ENCODE results near the gene TMEM196.
"Not testable (repeated sequence)": the region's sequence is repeated elsewhere in the genome, so short reads cannot be mapped to it uniquely, and the experiment has no call there.

Gene TMEM196

GRCh38 chr7:19698331-19698730, 75.1 kb downstream of the TMEM196 start:
- ATAC-seq (replicated peaks; ENCODE audit: extremely low read depth, poor library complexity, severe bottlenecking) (no peak), DNase-seq (ENCODE audit: low spot score in 2 of 2) (no peak)
- H3K27me3 Mint-ChIP-seq = no peaks in the 10 kb centered on the region
- no peaks in the 10 kb centered on the region for H3K9me3 Mint-ChIP-seq
- H3K4me1 Mint-ChIP-seq = peaks cover 6% of the 10 kb centered on the region
- peaks cover 29% of the 10 kb centered on the region for H3K36me3 Mint-ChIP-seq (ENCODE audit: insufficient read depth)
- no peak overlapping the region for H3K4me3 Mint-ChIP-seq
- H3K27ac Mint-ChIP-seq (ENCODE audit: low read depth) = no peak overlapping the region

DNA sequence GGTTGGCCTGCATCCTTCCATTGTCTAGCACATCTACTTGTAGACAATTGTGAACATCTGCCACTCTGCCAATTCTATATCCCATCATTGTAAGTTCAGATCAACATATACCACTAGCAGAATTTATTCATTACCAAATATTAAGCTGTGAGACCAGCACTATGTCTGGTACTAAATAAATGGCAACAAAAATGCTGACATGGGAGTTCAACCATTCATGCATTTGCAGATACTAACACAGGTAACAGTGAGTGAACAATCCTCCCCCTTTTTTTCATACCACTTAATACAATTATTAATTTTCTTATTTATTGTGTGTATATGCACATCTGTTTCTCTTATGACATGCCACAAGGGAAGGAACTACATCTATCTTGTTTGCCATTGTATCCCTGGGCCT, 76.5 kb downstream of the TMEM196 start:
- no peak overlapping the region for H3K27ac Mint-ChIP-seq (ENCODE audit: low read depth)
- no peak overlapping the region for H3K4me3 Mint-ChIP-seq
- no peak for ATAC-seq (replicated peaks; ENCODE audit: extremely low read depth, poor library complexity, severe bottlenecking)
- peaks cover 27% of the 10 kb centered on the region for H3K36me3 Mint-ChIP-seq (ENCODE audit: insufficient read depth)
- DNase-seq (ENCODE audit: low spot score in 2 of 2) = no peak
- H3K4me1 Mint-ChIP-seq = peaks cover 6% of the 10 kb centered on the region
- no peaks in the 10 kb centered on the region for H3K9me3 Mint-ChIP-seq
- no peaks in the 10 kb centered on the region for H3K27me3 Mint-ChIP-seq

DNA sequence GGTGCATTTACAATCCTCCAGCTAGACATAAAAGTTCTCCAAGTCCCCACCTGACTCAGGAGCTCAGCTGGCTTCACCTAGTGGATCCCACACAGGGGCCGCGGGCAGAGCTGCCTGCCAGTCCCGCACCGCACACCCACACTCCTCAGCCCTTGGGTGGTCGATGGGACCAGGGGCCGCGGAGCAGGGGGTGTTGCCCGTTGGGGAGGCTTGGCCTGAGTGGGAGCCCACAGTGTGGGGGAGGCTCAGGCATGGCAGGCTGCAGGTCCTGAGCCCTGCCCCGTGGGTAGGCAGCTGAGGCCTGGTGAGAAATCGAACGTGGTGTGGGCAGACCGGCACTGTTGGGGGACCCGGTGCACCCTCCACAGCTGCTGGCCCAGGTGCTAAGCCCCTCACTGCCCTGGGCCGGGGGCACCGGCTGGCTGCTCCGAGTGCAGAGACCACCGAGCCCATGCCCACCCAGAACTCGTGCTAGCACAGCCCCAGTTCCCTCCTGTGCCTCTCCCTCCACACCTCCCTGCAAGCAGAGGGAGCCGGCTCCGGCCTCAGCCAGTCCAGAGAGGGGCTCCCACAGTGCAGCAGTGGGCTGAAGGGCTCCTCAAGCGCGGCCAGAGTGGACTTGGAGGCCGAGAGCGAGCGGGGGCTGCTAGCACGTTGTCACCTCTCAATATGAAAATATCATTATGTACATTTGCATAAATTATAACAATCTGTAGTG, 81.1 kb downstream of the TMEM196 start:
- ATAC-seq (replicated peaks; ENCODE audit: extremely low read depth, poor library complexity, severe bottlenecking) (no peak), DNase-seq (ENCODE audit: low spot score in 2 of 2) (no peak)
- Mint-ChIP-seq H3K27me3 (peaks cover 11% of the 10 kb centered on the region), H3K4me3 (no peak overlapping the region), H3K27ac (ENCODE audit: low read depth) (no peak overlapping the region), H3K9me3 (no peaks in the 10 kb centered on the region), H3K36me3 (ENCODE audit: insufficient read depth) (peaks cover 8% of the 10 kb centered on the region), H3K4me1 (no peaks in the 10 kb centered on the region)

- no peak overlapping the region for H3K4me3 Mint-ChIP-seq
- H3K36me3 Mint-ChIP-seq (ENCODE audit: insufficient read depth) = peaks cover 2% of the 10 kb centered on the region
- H3K4me1 Mint-ChIP-seq = no peaks in the 10 kb centered on the region
- ATAC-seq (replicated peaks; ENCODE audit: extremely low read depth, poor library complexity, severe bottlenecking) (no peak), DNase-seq (ENCODE audit: low spot score in 2 of 2) (no peak)
- H3K27me3 Mint-ChIP-seq = peaks cover 11% of the 10 kb centered on the region
- H3K9me3 Mint-ChIP-seq = no peaks in the 10 kb centered on the region
- H3K27ac Mint-ChIP-seq (ENCODE audit: low read depth) = no peak overlapping the region
These were observed 82.7 kb downstream of the TMEM196 start for GRCh38 chr7:19690736-19691135.

DNA sequence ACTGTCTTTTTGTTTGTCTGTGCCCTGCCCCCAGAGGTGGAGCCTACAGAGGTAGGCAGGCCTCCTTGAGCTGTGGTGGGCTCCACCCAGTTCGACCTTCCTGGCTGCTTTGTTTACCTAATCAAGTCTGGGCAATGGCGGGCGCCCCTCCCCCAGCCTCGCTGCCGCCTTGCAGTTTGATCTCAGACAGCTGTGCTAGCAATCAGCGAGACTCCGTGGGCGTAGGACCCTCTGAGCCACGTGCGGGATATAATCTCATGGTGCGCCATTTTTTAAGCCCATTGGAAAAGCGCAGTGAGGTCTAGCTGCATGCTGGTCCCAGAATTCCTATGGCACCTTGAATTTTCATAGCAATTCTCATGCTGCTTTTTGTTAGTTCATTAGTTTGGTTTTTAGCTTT, 84.3 kb downstream of the TMEM196 start:
- ATAC-seq (replicated peaks; ENCODE audit: extremely low read depth, poor library complexity, severe bottlenecking); H3K4me3 Mint-ChIP-seq; H3K4me1 Mint-ChIP-seq; H3K36me3 Mint-ChIP-seq (ENCODE audit: insufficient read depth); DNase-seq (ENCODE audit: low spot score in 2 of 2); H3K27ac Mint-ChIP-seq (ENCODE audit: low read depth); H3K9me3 Mint-ChIP-seq: not testable (repeated sequence)
- H3K27me3 Mint-ChIP-seq = peaks cover 11% of the 10 kb centered on the region

- H3K27me3 Mint-ChIP-seq = no peaks in the 10 kb centered on the region
- no peak for ATAC-seq (replicated peaks; ENCODE audit: extremely low read depth, poor library complexity, severe bottlenecking)
- no peak overlapping the region for H3K4me3 Mint-ChIP-seq
These were observed 91.8 kb downstream of the TMEM196 start for GRCh38 chr7:19681596-19681995.

GRCh38 chr7:19677180-19677579, 96.2 kb downstream of the TMEM196 start:
- H3K36me3 Mint-ChIP-seq (ENCODE audit: insufficient read depth) = no peaks in the 10 kb centered on the region
- peaks cover 1% of the 10 kb centered on the region for H3K9me3 Mint-ChIP-seq
- H3K27ac Mint-ChIP-seq (ENCODE audit: low read depth) = no peak overlapping the region
- H3K4me1 Mint-ChIP-seq = no peaks in the 10 kb centered on the region
- H3K27me3 Mint-ChIP-seq = no peaks in the 10 kb centered on the region
- DNase-seq (ENCODE audit: low spot score in 2 of 2) (no peak), ATAC-seq (replicated peaks; ENCODE audit: extremely low read depth, poor library complexity, severe bottlenecking) (no peak)
- H3K4me3 Mint-ChIP-seq = no peak overlapping the region

More at GRCh38 chr7:19681596-19681995, 91.8 kb downstream of the TMEM196 start:
- Mint-ChIP-seq H3K27ac (ENCODE audit: low read depth) (no peak overlapping the region), H3K36me3 (ENCODE audit: insufficient read depth) (peaks cover 3% of the 10 kb centered on the region), H3K9me3 (peaks cover 6% of the 10 kb centered on the region), H3K4me1 (no peaks in the 10 kb centered on the region)
- DNase-seq (ENCODE audit: low spot score in 2 of 2) = no peak

DNA sequence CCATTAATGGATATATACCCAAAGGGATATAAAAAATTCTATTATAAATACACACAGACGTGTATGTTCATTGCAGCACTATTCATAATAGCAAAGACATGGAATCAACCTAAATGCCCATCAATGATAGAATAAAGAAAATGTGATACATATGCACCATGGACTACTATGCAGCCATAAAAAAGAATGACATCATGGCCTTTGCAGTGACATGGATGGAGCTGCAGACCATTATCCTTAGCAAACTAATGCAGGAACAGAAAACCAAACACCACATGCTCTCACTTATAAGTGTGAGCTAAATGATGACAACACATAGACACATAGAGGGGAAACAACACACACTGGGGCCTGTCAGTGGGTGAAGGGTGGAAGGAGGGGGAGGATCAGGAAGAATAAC, 97.6 kb downstream of the TMEM196 start:
- H3K9me3 Mint-ChIP-seq = no peaks in the 10 kb centered on the region
- DNase-seq (ENCODE audit: low spot score in 2 of 2) = no peak
- H3K27ac Mint-ChIP-seq (ENCODE audit: low read depth) = no peak overlapping the region
- no peak for ATAC-seq (replicated peaks; ENCODE audit: extremely low read depth, poor library complexity, severe bottlenecking)
- H3K4me1 Mint-ChIP-seq = no peaks in the 10 kb centered on the region
- no peaks in the 10 kb centered on the region for H3K36me3 Mint-ChIP-seq (ENCODE audit: insufficient read depth)
- H3K27me3 Mint-ChIP-seq = no peaks in the 10 kb centered on the region
- no peak overlapping the region for H3K4me3 Mint-ChIP-seq

DNA sequence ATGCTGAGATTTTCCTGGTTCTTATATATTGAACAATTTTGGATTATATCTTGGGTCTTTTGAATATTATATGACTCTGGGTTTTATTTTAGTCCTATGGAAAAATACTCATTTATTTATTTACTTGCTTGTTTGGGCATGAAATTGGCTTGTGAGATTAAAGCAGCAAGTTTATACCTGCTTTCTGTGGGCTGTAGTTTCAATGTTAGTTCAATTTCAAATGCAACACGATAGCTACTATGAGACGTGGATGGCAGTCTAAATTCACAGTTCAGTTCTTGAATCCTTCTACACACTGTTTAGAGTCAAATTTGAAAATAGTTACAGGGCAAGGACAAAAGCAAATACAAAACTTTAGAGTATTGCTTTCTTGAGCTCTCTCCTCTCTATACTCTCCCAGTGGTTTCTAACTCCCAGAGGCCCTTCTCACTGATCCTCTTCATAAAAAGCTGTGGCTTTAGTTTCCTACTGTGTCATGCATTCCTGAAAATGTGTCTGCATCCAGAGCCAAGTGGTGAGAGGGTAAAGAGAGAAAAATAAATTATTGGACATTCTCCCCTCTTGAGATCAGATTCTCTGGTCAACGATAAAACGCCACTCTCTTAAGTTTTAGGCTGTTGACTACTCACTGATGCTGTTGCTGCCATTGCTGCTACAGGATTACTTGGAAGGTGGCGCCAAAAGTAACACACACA, 99.0 kb downstream of the TMEM196 start:
- H3K27me3 Mint-ChIP-seq = no peaks in the 10 kb centered on the region
- no peak overlapping the region for H3K27ac Mint-ChIP-seq (ENCODE audit: low read depth)
- DNase-seq (ENCODE audit: low spot score in 2 of 2) (no peak), ATAC-seq (replicated peaks; ENCODE audit: extremely low read depth, poor library complexity, severe bottlenecking) (no peak)
- no peak overlapping the region for H3K4me3 Mint-ChIP-seq
- H3K36me3 Mint-ChIP-seq (ENCODE audit: insufficient read depth) = no peaks in the 10 kb centered on the region
- H3K4me1 Mint-ChIP-seq = no peaks in the 10 kb centered on the region
- H3K9me3 Mint-ChIP-seq = no peaks in the 10 kb centered on the region

DNA sequence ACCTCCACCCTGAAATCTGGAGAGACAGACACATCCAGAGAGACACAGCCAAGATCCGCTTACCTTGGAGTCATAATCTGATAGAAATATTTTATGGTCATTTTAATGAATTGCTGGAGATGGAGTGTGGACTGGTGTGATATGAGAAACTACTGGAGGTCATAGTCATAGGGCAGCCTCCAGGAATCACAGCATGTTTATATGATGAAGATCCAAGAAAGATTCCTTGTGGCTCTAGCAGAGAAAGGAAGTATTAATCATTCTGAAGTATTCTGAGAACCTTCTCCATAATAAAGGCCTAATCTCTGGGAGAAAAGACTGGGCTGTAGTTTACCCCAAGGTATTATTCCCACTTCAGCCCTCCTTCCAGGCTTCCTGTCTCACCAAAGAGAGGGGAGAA, 102.6 kb downstream of the TMEM196 start:
- H3K4me3 Mint-ChIP-seq = no peak overlapping the region
- no peaks in the 10 kb centered on the region for H3K36me3 Mint-ChIP-seq (ENCODE audit: insufficient read depth)
- no peaks in the 10 kb centered on the region for H3K4me1 Mint-ChIP-seq
- H3K27ac Mint-ChIP-seq (ENCODE audit: low read depth) = no peak overlapping the region
- no peaks in the 10 kb centered on the region for H3K9me3 Mint-ChIP-seq
- ATAC-seq (replicated peaks; ENCODE audit: extremely low read depth, poor library complexity, severe bottlenecking) (no peak), DNase-seq (ENCODE audit: low spot score in 2 of 2) (no peak)
- no peaks in the 10 kb centered on the region for H3K27me3 Mint-ChIP-seq
